8988T (cell line): ENCODE measurements around the gene TOGARAM1.
"Not testable (repeated sequence)": the region's sequence is repeated elsewhere in the genome, so short reads cannot be mapped to it uniquely, and the experiment has no call there.

Experiments
- DNase-seq: peaks from one replicate; pipeline ENCODE4 v3.0.0; 2011

The TOGARAM1 gene

GRCh38 chr14:45041641-45042040 is 79.7 kb downstream of the TOGARAM1 start:
- no peak for DNase-seq

GRCh38 chr14:45044638-45045037 is 82.6 kb downstream of the TOGARAM1 start:
- no peak for DNase-seq

GRCh38 chr14:45048385-45048784 is 86.4 kb downstream of the TOGARAM1 start:
- no peak for DNase-seq

GRCh38 chr14:45051180-45051579 is 89.2 kb downstream of the TOGARAM1 start:
- no peak for DNase-seq

- no peak for DNase-seq
Measured at GRCh38 chr14:45051896-45052295, 89.9 kb downstream of the TOGARAM1 start.

- no peak for DNase-seq
Measured at GRCh38 chr14:45057349-45057748, 95.4 kb downstream of the TOGARAM1 start.

- DNase-seq = no peak
Measured at GRCh38 chr14:45057881-45058364, 95.9 kb downstream of the TOGARAM1 start.

GRCh38 chr14:45060551-45060950 is 98.6 kb downstream of the TOGARAM1 start:
- no peak for DNase-seq

- DNase-seq = no peak
Measured at GRCh38 chr14:45065540-45065939, 103.5 kb downstream of the TOGARAM1 start.

- DNase-seq = no peak
Measured at GRCh38 chr14:45065956-45066355, 104.0 kb downstream of the TOGARAM1 start.

- DNase-seq = no peak
Measured at GRCh38 chr14:45066667-45067066, 104.7 kb downstream of the TOGARAM1 start.

GRCh38 chr14:45068396-45068795 is 106.4 kb downstream of the TOGARAM1 start:
- no peak for DNase-seq

GRCh38 chr14:45070215-45070614 is 108.2 kb downstream of the TOGARAM1 start:
- DNase-seq = no peak

- no peak for DNase-seq
Measured at GRCh38 chr14:45072126-45072525, 110.1 kb downstream of the TOGARAM1 start.

- DNase-seq = no peak
Measured at GRCh38 chr14:45073231-45073879, 111.4 kb downstream of the TOGARAM1 start.

GRCh38 chr14:45078323-45078722 is 116.3 kb downstream of the TOGARAM1 start:
- DNase-seq = no peak

GRCh38 chr14:45080416-45080968 is 118.5 kb downstream of the TOGARAM1 start:
- not testable (repeated sequence) for DNase-seq

- not testable (repeated sequence) for DNase-seq
Measured at GRCh38 chr14:45081096-45081495, 119.1 kb downstream of the TOGARAM1 start.

- no peak for DNase-seq
Measured at GRCh38 chr14:45082420-45082819, 120.4 kb downstream of the TOGARAM1 start.

- DNase-seq = no peak
Measured at GRCh38 chr14:45083617-45083975, 121.6 kb downstream of the TOGARAM1 start.

GRCh38 chr14:45083976-45084722 is 122.2 kb downstream of the TOGARAM1 start, which contains the start of gene PRPF39:
PRPF39 (plus strand) TSS chr14:45084116; CDS start chr14:45095240, 11,124 bp downstream.
- DNase-seq = peak; percentile 86

GRCh38 chr14:45084946-45085346 is 123.0 kb downstream of the TOGARAM1 start:
- no peak for DNase-seq

GRCh38 chr14:45089813-45090212 is 127.8 kb downstream of the TOGARAM1 start:
- DNase-seq = no peak

- no peak for DNase-seq
Measured at GRCh38 chr14:45091710-45092109, 129.7 kb downstream of the TOGARAM1 start.
